Effector memory CD4-positive, alpha-beta T cell (primary cell): ENCODE measurements around the gene ANO2.

ENCODE experiments used
- DNase-seq, 3 donors: peaks; one replicate each; pipeline ENCODE4 v3.0.0-alpha.2; 2020
- H3K27ac ChIP-seq: 2 replicates; pipeline ENCODE4 v1.7.0; 2013; ENCODE audit warnings: mild to moderate bottlenecking, low read length, moderate library complexity; ENCODE audit not compliant: insufficient read depth, poor library complexity, severe bottlenecking
- H3K27me3 ChIP-seq: replicated peaks from 2 replicates; pipeline ENCODE4 v1.7.0; 2013; ENCODE audit warnings: mild to moderate bottlenecking, low read length; ENCODE audit not compliant: insufficient read depth, control insufficient read depth, poor library complexity, severe bottlenecking
- H3K36me3 ChIP-seq: 2 replicates; pipeline ENCODE4 v1.7.0; 2013; ENCODE audit warnings: mild to moderate bottlenecking, low read length, moderate library complexity; ENCODE audit not compliant: control insufficient read depth, insufficient read depth
- H3K4me1 ChIP-seq: 2 replicates; pipeline ENCODE4 v1.7.0; 2013; ENCODE audit warnings: low read length, mild to moderate bottlenecking; ENCODE audit not compliant: control insufficient read depth, insufficient read depth, poor library complexity, severe bottlenecking
- H3K4me3 ChIP-seq: 2 replicates; pipeline ENCODE4 v1.7.0; 2013; ENCODE audit warnings: low read length, low read depth, mild to moderate bottlenecking; ENCODE audit not compliant: insufficient read depth, poor library complexity, severe bottlenecking
- H3K9me3 ChIP-seq: 2 replicates; pipeline ENCODE4 v1.7.0; 2013; ENCODE audit warnings: mild to moderate bottlenecking, low read length, moderate library complexity; ENCODE audit not compliant: control insufficient read depth

Gene ANO2

DNA sequence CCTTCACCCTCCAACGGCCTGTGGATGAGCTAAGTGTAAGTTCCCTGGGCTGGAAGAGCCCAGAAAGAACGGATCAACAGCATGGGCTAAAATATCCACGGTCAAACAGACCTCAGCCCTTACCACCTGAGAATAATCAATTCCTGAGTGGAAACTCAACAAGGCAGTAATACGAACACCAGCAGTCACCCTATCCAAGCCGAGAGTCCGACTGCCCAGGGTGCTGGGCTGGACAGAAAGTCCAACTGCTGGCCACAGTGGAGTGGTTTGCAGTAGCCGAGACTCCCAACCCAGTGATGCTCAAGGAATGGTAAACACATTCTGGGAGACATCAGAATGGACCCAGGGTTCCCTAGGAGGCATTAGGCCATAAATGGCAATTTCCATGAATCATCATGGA lies 36.8 kb downstream of the ANO2 start:
- Histone ChIP-seq H3K4me3 (no peak overlapping the region), H3K4me1 (no peaks in the 10 kb centered on the region), H3K36me3 (no peaks in the 10 kb centered on the region), H3K27me3 (no peaks in the 10 kb centered on the region), H3K9me3 (no peaks in the 10 kb centered on the region), H3K27ac (no peak overlapping the region)
- no peak for DNase-seq

GRCh38 chr12:5907807-5908206 lies 37.3 kb downstream of the ANO2 start:
- H3K4me3 ChIP-seq, result no peak overlapping the region
- no peaks in the 10 kb centered on the region for H3K27me3 ChIP-seq
- H3K4me1 ChIP-seq, result no peaks in the 10 kb centered on the region
- no peak for DNase-seq
- H3K36me3 ChIP-seq, result no peaks in the 10 kb centered on the region
- H3K9me3 ChIP-seq, result no peaks in the 10 kb centered on the region
- no peak overlapping the region for H3K27ac ChIP-seq

DNA sequence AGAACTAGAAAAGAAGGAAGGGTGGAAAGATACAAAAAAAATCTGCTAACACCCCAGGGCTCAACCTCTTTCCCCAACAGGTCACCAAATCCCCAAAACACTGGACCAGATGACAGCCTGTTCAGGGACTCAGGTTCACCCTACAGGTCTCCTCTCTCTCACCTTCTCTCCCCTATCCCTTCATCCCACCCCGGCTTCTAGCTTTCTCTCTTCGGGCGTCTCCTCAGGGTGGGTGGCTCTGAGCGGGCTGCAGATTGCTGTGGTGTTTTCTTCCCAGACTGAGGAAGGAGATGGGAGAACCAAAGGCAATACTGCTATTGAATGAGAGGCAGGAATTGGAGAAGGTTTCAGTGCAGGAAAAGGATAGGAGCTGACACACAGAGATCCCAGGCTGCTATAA lies 39.3 kb downstream of the ANO2 start:
- Histone ChIP-seq H3K9me3 (no peaks in the 10 kb centered on the region), H3K4me3 (no peak overlapping the region), H3K27ac (no peak overlapping the region), H3K36me3 (no peaks in the 10 kb centered on the region), H3K4me1 (no peaks in the 10 kb centered on the region), H3K27me3 (no peaks in the 10 kb centered on the region)
- DNase-seq, result no peak

DNA sequence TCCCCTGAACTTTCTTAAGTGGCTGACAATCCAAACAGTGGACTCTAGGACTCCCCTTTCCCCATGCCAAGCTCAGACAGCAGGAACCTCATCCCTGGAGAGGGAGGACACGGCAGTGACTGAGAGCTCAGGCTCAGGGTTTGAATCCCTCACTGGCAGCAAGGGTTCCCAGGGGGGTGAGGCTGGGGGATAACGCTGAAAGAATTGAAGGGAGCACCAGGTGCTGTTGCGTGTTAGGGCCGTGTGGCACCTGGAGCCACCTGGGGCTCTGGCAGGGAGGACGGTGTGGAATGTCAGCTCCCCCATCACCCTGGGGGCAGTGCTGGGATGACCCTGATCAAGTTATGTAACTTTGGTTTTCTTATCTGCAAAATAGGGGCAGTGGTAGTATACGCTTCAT lies 40.1 kb downstream of the ANO2 start:
- H3K36me3 ChIP-seq, result no peaks in the 10 kb centered on the region
- DNase-seq, result no peak
- no peaks in the 10 kb centered on the region for H3K4me1 ChIP-seq
- no peaks in the 10 kb centered on the region for H3K9me3 ChIP-seq
- H3K27ac ChIP-seq, result no peak overlapping the region
- no peak overlapping the region for H3K4me3 ChIP-seq
- H3K27me3 ChIP-seq, result no peaks in the 10 kb centered on the region

DNA sequence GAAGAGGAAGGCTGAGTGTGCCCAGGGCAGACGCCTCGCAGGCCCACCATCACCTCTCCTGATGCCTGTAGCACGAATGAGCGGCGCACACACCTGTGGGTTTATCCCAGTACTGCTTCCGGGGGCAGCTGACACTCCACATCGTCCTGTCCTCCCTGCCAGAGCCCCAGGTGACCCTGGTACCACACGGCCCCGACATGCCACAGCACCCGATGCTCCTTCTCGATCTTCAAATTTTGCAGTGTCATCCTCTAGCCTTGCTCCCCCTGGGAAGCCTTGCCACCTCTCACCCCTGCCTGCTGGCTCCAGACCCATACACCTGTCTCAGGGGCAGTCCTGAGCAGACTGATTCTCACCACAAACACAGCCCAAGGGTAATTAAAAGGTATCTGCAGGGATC lies 40.6 kb downstream of the ANO2 start:
- Histone ChIP-seq H3K27ac (no peak overlapping the region), H3K4me1 (no peaks in the 10 kb centered on the region), H3K9me3 (no peaks in the 10 kb centered on the region), H3K36me3 (no peaks in the 10 kb centered on the region), H3K4me3 (no peak overlapping the region), H3K27me3 (no peaks in the 10 kb centered on the region)
- no peak for DNase-seq

DNA sequence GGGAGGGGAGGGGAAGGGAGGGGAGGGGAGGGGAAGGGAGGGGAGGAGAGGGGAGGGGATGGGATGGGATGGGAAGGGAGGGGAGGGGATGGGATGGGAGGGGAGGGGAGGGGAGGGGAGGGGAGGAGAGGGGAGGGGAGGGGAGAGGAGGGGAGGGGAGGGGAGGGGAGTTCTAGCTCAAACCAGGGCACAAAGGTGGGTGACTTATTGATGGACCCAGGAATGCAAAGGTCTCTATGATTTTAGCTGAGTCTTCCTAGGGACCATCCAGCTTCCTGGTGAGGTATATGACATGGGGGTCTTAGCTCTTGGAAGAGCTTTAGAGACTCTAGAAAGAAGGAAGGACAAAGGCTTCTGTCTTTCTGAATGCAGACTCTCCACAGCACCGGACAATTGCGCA lies 42.3 kb downstream of the ANO2 start:
- Histone ChIP-seq H3K27me3 (no peaks in the 10 kb centered on the region), H3K4me3 (no peak overlapping the region), H3K9me3 (no peaks in the 10 kb centered on the region)

GRCh38 chr12:5901416-5901815 lies 43.6 kb downstream of the ANO2 start:
- H3K36me3 ChIP-seq, result no peaks in the 10 kb centered on the region
- H3K9me3 ChIP-seq, result no peaks in the 10 kb centered on the region
- no peaks in the 10 kb centered on the region for H3K4me1 ChIP-seq
- H3K27ac ChIP-seq, result no peak overlapping the region
- H3K4me3 ChIP-seq, result no peak overlapping the region
- H3K27me3 ChIP-seq, result no peaks in the 10 kb centered on the region
- DNase-seq, result no peak

More for the DNA sequence above, 42.3 kb downstream of the ANO2 start:
- DNase-seq, result no peak
- Histone ChIP-seq H3K27ac (no peak overlapping the region), H3K4me1 (no peaks in the 10 kb centered on the region), H3K36me3 (no peaks in the 10 kb centered on the region)

DNA sequence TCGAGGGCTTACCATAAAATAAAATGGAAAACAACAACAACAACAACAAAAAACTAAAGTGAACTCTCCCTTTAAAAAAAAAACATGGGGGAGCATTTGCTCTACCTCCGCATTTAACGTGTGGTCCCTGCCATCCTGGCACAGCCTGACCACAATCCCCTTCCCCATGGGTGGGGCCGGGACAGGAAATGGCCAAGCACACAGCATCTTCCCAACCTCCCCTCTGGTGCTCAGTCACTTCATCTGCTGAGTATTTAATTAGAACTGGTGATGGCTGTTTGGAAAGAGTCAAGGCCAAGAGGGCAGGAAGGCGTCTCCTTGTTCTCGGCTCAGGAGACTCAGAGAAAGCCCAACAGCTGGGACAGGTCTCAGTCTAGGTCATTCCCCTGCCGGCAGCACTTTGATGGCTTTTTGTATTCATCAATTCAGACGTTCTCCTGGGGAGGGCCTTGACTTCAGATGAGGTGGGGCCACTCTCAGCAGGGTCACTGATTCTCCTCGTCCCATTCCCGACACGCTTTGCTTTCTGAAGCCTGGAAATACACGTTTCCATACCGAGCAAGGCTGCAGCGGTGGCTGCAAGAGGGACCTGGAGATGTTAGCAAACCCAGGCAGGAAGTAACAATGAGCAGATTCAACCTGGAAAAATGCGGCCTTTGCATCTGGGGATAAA lies 44.4 kb downstream of the ANO2 start:
- H3K4me1 ChIP-seq, result no peaks in the 10 kb centered on the region
- no peak overlapping the region for H3K4me3 ChIP-seq
- no peak for DNase-seq
- H3K36me3 ChIP-seq, result no peaks in the 10 kb centered on the region
- no peaks in the 10 kb centered on the region for H3K9me3 ChIP-seq
- no peak overlapping the region for H3K27ac ChIP-seq
- H3K27me3 ChIP-seq, result no peaks in the 10 kb centered on the region

DNA sequence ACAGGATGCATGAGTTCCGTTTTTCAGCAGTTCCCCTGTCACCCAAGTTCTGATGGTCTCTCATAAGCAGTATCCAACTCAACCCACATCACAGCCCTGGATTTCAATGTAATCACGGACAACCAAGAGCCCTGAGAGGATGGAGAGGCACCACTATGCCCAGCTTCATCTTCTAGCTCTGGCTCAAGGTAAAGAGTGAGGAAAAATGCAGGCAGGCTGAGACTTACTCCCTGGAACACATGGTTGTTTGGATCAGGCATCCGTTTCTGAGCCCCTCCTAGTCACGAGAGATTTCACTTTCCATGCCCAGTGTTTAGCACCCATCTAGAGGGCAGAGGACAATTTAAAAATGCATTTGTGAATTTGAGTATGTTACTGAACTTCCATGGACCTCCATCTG lies 45.0 kb downstream of the ANO2 start:
- Histone ChIP-seq H3K27ac (no peak overlapping the region), H3K27me3 (no peaks in the 10 kb centered on the region), H3K9me3 (no peaks in the 10 kb centered on the region), H3K36me3 (no peaks in the 10 kb centered on the region), H3K4me3 (no peak overlapping the region), H3K4me1 (no peaks in the 10 kb centered on the region)
- no peak for DNase-seq

DNA sequence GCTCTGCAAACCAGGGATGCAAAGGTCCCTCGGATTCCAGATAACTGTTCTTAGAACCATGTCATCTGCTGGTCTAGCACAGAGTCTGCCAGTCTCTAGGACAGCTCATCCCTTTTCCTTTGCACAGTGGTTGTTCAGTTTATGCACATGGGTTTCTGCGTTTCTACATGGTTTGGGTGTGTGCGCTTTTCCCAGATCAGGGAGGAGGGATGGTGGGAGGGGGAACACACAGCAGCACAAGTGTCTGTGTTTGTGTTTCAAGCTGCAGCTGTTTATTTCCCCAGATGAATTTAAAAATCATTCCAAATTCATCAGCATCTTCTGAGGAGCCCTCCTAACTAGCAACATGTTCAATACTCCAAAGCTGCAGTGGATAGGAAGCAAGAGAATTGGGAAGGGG lies 45.4 kb downstream of the ANO2 start:
- no peaks in the 10 kb centered on the region for H3K9me3 ChIP-seq
- H3K27me3 ChIP-seq, result no peaks in the 10 kb centered on the region
- H3K4me3 ChIP-seq, result no peak overlapping the region
- no peaks in the 10 kb centered on the region for H3K4me1 ChIP-seq
- H3K27ac ChIP-seq, result no peak overlapping the region
- DNase-seq, result no peak
- no peaks in the 10 kb centered on the region for H3K36me3 ChIP-seq
